ENCODE data around the gene MTCL1. TPM values are rescaled to one million over a fixed set of nuclear protein-coding genes. Genes with fewer than 3 reads are reported as not detected.
"Not testable (repeated sequence)": the region's sequence is repeated elsewhere in the genome, so short reads cannot be mapped to it uniquely, and the experiment has no call there.

Gene MTCL1
- total RNA-seq, 1 donor from 2014 or later = 57.3 TPM

DNA sequence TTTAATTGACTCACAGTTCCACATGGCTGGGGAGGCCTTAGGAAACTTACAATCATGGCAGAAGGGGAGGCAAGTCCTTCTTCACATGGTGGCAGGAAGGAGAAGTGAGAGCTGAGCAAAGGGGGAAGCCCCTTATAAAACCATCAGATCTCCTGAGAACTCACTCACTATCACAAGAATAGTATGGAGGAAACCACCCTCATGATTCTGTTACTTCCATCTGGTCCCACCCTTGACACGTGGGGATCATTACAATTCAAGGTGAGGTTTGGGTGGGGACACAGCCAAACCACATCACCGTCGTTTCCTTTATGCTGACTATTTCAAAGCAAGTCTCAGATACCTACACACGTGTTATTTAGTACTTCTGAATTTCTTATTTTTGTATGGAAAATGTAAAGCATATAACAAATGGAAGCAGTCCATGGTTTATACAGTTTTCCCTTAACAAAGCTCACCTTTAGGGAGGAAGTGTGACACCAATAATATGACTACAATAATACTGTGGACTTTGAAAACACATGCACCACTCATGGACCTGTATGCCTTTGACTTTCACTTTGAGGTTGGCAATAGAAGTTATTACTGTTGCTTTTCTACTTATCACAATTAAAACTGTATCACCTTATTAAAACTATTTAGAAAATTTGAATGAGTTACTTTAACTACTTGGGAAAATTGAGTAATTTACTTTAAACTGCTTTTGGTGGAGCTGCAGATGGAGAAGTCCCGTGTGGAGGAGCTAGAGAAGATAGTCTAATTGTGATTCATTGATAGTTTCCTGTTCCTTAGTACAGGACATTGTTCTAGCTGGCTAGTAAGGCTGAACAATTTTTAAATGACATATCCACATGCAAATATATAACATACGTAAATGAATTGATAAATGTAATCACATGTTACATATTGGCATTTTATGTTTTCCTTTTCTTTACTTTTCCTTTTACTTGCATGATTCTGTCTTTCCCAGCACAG, 37.3 kb downstream of the MTCL1 start:
- DNase-seq (ENCODE audit: low spot score) = no peak

- no peak for DNase-seq (ENCODE audit: low spot score)
These were observed 38.7 kb downstream of the MTCL1 start for GRCh38 chr18:8744038-8744437.

- DNase-seq (ENCODE audit: low spot score) = no peak
These were observed 39.3 kb downstream of the MTCL1 start for GRCh38 chr18:8744656-8745055.

DNA sequence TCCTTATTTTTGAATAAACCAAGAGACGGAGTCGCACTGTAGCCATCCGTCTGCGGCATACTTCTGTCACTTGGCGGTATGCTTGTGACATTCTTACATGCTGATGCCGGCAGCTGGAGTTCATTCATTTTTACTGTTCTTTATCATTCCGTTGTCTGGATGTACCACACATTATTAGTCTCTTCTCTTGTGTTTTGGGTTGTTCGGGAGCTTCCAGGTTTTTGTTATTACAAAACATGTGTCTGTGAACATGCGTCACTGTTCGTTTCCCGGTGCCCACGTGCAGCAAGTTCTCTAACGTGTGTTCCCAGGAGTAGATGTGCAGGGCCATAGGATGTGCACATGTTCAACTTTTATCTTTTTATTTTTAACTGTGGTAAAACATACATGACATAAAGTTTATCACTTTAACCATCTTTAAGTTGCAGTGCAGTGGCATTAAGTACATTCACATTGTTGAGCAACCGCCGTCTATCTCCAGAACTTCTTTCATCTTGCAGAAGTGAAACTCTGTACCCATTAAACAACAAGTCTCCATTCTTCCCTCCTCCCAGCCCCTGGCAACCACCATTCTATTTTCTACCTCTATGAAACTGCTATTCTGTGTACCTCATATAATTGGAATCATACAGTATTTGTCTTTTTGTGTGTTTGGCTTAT, 40.1 kb downstream of the MTCL1 start:
- DNase-seq (ENCODE audit: low spot score) = no peak

DNA sequence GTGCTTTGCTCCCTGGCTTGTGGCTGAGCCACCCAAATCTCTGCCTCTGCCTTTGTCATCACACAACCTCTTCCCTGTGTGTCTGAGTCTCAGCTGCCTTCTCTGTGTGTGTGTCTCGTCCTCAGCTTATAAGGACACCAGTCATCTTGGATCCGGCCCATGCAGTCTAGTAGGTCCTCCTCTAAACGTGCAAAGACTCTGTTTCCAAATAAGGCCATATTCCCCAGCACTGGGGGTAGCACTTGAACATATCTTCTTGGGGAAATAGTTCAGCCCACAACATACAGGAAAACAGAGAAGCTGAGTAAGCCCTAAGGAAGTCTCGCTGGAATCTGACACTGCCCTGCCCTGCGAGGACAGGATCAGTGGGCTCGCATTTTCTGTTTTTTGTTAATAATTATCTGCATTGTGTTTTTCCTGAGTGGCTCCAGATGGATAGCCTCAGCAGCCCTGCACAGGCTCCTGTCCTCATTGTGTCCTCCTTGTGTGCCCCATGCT, 42.1 kb downstream of the MTCL1 start:
- peak; percentile 63 for DNase-seq (ENCODE audit: low spot score)

DNA sequence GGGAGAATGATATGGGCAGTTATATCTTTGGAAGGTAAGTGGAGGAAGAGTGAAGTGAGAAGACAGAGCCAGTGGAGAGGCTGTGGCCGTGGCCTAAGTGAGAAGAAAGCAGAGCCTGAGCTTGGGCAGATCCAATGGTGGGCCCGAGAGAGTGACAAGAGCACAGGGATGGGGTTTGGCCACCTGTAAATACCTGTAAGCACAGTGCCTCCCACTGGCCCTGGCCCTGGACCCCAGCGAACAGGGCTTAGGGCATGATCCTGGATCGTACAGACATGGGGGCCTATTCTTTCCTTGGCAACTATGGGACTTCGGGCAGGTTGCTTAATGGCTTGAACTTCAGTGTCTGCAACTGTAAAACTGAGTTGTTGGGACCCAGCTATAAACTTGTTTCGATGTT, 44.1 kb downstream of the MTCL1 start:
- no peak for DNase-seq (ENCODE audit: low spot score)

- DNase-seq (ENCODE audit: low spot score) = peak; percentile 92
These were observed 45.6 kb downstream of the MTCL1 start for GRCh38 chr18:8750954-8751415.

DNA sequence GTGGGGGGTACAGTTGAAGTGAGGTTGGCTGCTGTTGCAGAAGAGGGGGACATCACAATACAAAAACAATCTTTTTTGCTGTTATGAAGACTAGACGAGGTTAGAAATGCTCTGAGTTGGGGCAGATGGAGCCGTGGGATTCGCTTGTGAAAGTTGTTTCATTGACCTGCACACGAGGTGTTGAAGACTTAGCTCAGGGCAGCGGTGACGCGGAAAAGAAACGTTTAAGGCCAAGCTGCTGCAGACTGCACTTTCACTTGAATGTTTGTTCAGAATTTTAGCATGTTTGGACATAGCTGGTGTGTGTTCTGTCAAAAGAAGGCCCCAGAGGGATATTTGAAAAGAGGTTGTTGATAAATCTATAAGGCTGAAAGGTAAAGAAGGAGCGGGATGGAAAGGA, 46.3 kb downstream of the MTCL1 start:
- peak; percentile 36 for DNase-seq (ENCODE audit: low spot score)

GRCh38 chr18:8752329-8752728, 47.0 kb downstream of the MTCL1 start:
- peak; percentile 69 for DNase-seq (ENCODE audit: low spot score)

GRCh38 chr18:8754995-8755960, 49.9 kb downstream of the MTCL1 start:
- DNase-seq (ENCODE audit: low spot score) = no peak

- no peak for DNase-seq (ENCODE audit: low spot score)
These were observed 51.2 kb downstream of the MTCL1 start for GRCh38 chr18:8756571-8756970.

DNA sequence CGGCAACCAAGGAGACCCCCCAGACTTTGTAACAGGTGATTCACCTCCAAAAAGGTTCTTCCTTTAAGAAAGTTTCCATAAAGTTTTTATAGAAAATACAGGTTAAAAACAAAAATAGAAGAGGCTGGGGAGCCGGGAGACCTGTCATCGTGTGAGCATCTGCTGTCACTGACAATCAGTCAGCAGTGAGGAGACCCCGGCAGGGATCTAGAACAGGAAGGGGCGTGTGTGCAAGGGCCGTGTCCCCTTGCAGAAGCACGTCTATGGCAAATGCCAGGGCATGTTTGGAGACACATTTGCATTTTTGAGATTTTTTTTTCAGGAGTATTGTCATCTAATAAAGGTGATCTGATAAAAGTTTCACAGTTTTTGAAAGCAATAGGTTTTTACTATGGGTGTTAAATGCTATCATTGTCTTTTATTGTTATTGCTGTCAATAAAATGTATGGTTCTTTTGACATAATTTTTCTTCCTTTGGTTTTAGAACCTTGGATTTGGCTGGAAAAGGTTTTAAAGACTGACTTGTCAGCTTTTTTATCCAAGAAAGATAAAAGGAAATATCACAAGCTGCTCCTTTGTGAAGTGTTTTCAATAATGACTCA, 52.1 kb downstream of the MTCL1 start:
- DNase-seq (ENCODE audit: low spot score) = no peak

DNA sequence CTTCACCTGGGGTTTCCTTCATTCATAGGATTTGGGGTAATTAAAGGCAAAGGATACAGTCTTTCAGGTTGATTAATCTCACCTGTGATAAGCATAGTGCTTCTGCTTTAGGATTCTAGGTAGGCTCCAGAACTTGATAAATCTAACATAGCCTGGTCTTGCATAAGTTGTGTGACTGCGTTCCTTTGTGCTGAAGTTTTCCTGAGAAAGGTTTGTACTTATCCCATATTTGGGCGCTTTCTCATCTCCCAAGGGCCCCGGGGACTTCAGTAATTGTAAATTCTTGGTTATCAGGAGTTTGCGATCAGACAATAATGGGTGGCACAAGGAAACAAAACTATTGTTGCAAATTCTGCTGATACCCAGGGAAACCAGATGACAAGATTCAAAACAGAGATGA, 53.1 kb downstream of the MTCL1 start:
- no peak for DNase-seq (ENCODE audit: low spot score)

DNA sequence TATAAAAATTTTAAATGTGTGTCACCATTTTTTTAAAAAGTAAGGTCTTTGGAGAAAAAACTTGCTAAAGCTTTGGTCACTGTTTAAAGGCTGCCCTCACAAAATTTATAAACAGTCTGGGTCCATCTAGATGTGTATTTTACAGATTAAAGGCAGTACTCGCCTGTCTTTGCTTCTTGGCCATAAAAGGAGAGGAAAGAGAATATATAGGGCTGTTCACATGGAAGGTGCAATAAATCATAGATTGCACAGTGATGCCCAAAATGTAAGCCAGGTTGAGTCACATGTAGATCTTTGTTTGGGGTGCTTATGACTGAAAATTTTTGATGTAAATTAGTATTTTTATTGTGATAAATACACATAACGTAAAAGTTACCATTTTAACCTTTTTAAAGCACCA, 55.6 kb downstream of the MTCL1 start:
- no peak for DNase-seq (ENCODE audit: low spot score)

- not testable (repeated sequence) for DNase-seq (ENCODE audit: low spot score)
These were observed 56.2 kb downstream of the MTCL1 start for GRCh38 chr18:8761535-8761934.

DNA sequence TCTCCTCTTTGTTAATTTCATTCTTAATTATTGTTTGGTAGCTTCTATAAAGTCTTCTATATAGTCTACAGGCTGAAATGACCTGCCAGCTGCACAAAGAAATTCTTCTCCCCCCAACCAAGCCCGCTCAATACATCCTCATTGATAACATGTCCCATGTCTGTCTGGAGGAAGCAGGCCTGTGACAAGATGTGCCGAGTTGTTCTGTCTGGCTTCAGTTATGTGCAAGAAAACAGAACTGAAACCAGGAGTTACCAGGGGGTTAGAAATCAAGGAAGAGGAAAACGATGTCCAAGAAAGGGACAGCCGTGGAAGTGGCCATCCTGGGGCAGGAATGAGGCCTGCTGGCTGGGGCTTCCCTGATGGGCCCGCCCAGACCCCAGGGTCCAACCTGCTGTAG, 57.6 kb downstream of the MTCL1 start:
- no peak for DNase-seq (ENCODE audit: low spot score)

DNA sequence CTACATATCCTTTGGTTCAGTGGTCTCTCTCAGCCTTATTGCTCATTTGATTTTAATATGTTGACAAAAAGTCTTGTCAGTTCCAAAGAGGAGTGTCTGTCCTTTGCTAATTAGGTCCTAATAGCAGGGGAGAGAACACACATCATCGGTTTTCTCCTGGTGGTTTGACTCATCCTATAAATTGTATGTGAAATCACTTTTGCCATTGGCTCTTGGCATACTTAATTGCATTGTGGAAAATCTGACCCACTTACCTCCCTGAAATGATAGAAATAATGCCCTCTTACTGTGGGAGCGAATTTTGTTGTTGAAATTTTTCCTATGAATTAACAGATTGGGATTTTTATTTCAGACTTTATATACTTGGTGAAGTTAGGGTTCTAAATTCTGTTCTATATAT, 58.3 kb downstream of the MTCL1 start:
- no peak for DNase-seq (ENCODE audit: low spot score)

- DNase-seq (ENCODE audit: low spot score) = peak; percentile 86
These were observed 60.6 kb downstream of the MTCL1 start for GRCh38 chr18:8765783-8766463.

DNA sequence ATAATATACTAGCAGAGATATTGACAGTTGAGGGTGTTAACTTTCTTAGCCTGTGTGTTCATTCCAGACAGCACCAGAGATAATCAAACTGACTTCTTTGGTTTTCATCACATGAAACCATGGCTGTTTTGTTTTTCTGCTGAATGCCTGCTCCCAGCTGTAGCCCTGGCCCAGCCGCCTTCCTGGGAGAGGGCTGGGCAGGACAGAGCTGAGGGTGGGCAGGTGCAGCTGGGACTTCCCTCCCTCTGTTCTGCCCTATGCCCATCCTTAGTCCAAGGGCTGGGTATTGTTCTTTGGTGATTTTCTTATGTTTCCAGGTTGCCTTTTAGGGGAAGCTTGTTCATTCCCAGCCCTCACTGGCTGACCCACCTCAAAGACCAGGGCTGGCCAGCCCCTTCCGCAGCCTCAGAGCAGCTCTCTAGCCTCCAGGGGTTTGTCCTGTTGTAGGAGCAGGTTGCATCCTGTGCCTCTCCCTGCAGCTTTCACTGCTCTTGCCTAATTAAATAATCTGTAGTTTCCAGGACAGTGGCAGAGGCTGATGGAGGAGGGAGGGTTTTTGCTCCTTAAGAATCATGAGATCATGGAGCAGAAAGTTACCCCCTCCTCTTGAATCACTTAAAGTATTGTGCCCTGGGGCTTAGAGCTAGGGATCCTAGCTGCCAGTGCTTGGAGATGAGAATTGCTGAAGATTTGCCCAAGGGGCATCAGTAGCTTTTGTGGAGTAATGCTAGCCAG, 61.4 kb downstream of the MTCL1 start:
- DNase-seq (ENCODE audit: low spot score) = no peak

DNA sequence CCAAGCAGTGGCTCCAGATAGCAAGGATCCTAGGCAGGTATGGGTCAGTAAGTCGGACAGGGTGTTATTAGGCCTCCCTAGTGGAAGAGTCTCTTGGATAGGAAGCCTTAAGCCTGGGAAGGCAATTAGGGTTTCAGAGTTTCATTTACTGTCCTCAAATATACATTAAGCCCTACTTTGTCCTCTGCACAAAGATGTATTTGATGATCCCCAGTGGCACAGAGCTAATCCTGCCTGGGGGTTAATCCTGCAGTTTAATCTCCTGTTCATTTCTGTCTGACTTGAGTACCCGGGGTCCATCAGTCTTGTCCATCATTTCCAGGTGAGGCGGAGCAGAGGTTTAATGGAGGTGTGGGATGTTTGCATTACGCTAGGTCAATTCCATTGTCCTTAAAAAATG, 62.0 kb downstream of the MTCL1 start:
- no peak for DNase-seq (ENCODE audit: low spot score)

Measured in umbilical cord (tissue), 2 donors.